GM06990 (cell line): ENCODE data around the gene RYR2.
"Not testable (repeated sequence)": the region's sequence is repeated elsewhere in the genome, so short reads cannot be mapped to it uniquely, and the experiment has no call there.

Source experiments
- DNase-seq: peaks from one replicate; pipeline ENCODE4 v3.0.0-alpha.2; 2011; ENCODE audit not compliant: insufficient read length; ENCODE audit errors: extremely low read depth
- H3K27me3 ChIP-seq: replicated peaks from 2 replicates; pipeline ENCODE4 v1.6.0; 2011; ENCODE audit warnings: low read length; ENCODE audit not compliant: control insufficient read depth, insufficient read depth
- H3K36me3 ChIP-seq: 2 replicates; pipeline ENCODE4 v1.5.1; 2011; ENCODE audit warnings: low read length; ENCODE audit not compliant: control insufficient read depth, insufficient read depth
- H3K4me3 ChIP-seq: replicated peaks from 2 replicates; pipeline ENCODE4 v1.5.1; 2011; ENCODE audit warnings: low read depth, mild to moderate bottlenecking, control low read depth, low read length
- CTCF ChIP-seq: IDR thresholded peaks from 2 replicates; pipeline ENCODE4 v1.5.1; 2011; ENCODE audit warnings: low read length, control low read depth, mild to moderate bottlenecking, inconsistent platforms; ENCODE audit not compliant: insufficient read depth, poor library complexity, severe bottlenecking

RYR2 gene

GRCh38 chr1:237120683-237121082, 78.7 kb downstream of the RYR2 start:
- Histone ChIP-seq H3K4me3 (no peak overlapping the region), H3K27me3 (no peaks in the 10 kb centered on the region), H3K36me3 (no peaks in the 10 kb centered on the region)
- TF ChIP-seq CTCF: no peak
- no peak for DNase-seq

GRCh38 chr1:237124856-237125462, 83.0 kb downstream of the RYR2 start:
- H3K36me3 ChIP-seq: no peaks in the 10 kb centered on the region
- H3K27me3 ChIP-seq: no peaks in the 10 kb centered on the region
- TF ChIP-seq CTCF: peak; percentile 67
- H3K4me3 ChIP-seq: no peak overlapping the region
- no peak for DNase-seq

GRCh38 chr1:237126180-237126579, 84.2 kb downstream of the RYR2 start:
- no peaks in the 10 kb centered on the region for H3K27me3 ChIP-seq
- DNase-seq: no peak
- TF ChIP-seq CTCF: no peak
- H3K36me3 ChIP-seq: no peaks in the 10 kb centered on the region
- no peak overlapping the region for H3K4me3 ChIP-seq

- not testable (repeated sequence) for H3K27me3 ChIP-seq, H3K36me3 ChIP-seq, H3K4me3 ChIP-seq, DNase-seq
These were observed 85.3 kb downstream of the RYR2 start for GRCh38 chr1:237127301-237127700.

- H3K4me3 ChIP-seq: no peak overlapping the region
- H3K27me3 ChIP-seq: no peaks in the 10 kb centered on the region; the same call in 1 of the 2 replicates
- no peak for DNase-seq
- H3K36me3 ChIP-seq: no peaks in the 10 kb centered on the region
- TF ChIP-seq CTCF: no peak
These were observed 91.9 kb downstream of the RYR2 start for GRCh38 chr1:237133921-237134320.

- Histone ChIP-seq H3K4me3 (no peak overlapping the region), H3K27me3 (no peaks in the 10 kb centered on the region; the same call in 1 of the 2 replicates), H3K36me3 (no peaks in the 10 kb centered on the region)
- no peak for DNase-seq
- TF ChIP-seq CTCF: no peak
These were observed 92.9 kb downstream of the RYR2 start for GRCh38 chr1:237134929-237135328.
